HG02970 (cell line): ENCODE data around the gene SLC24A4.

ENCODE experiments used
- ATAC-seq: cut with Tn5 transposase; IDR thresholded peaks from one replicate; pipeline ENCODE4 v1.9.1; 2021; ENCODE audit warnings: mild to moderate bottlenecking, moderate library complexity, moderate number of reproducible peaks; ENCODE audit not compliant: unreplicated experiment, low FRiP score

SLC24A4 gene

DNA sequence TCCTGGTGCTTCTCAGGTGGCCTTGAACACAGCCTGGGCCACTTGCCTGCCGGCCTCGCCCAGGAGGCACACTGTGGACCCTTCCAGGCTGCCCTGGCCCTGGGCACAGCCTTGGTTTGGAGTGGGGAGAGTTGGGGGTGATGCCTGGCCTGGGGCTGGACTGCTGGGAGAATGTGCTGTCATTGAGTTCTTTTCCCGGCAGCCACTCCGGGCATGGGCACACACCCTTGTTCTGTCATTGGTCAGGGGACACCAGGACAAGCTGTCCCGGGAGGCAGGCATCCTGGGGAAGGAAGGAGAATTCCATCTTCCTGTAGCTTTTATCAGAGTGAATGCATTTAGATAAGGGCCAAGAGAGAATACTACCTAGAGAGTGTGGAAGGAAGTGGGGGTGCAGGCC lies 128.8 kb downstream of the SLC24A4 start:
- no peak for ATAC-seq

DNA sequence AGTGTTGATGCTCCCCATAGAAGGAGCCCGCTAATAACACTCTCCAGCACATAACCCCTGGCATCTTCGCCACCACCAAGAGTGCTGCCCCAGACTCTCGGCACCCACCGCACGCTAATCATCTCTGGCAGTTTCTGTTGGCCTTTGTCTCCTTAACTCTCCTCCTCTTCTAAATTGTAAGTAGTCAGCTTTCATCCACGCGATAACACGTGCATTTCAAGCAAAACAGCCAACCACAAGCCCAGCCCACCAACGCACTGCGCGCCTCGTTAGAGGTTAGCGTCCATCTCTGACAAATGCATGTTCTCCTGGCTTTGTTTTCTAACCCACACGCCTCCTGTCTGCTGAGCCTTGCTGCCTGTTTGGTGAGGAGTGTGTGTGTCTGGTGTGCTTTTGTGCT lies 129.5 kb downstream of the SLC24A4 start:
- ATAC-seq, result no peak

DNA sequence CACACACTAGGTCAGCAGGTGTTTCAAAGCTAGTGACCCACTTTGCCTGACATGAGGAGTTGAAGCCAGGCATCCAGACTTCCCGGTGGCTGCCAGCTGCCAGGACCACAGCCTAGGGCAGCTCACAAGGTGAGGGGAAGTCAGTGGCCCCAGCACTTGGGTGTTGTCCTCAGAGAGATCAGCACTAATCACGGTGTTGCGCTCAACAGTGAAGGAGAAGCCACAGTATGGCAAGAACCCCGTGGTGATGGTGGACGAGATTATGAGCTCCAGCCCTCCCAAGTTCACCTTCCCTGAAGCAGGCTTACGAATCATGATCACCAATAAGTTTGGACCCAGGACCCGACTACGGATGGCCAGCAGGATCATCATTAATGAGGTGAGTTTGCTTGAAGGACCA lies 130.7 kb downstream of the SLC24A4 start:
- no peak for ATAC-seq

DNA sequence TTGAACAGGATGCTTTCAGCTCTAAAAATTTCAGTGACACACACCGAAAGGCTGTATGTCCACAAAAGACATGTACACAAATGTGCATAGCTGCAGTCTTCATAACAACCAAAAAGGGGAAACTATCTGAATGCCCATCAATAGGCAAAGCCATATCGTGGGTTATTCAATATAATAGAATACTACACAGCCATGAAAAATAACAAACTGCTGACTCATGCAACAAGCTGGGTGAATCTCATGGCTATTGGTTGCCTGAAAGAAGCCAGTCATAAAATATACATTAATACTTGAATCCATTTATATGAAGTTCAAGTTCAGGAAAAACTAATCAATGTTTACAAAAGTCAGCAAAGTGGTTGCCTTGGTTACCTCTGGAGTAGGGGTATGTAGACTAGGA lies 132.3 kb downstream of the SLC24A4 start:
- ATAC-seq, result no peak

DNA sequence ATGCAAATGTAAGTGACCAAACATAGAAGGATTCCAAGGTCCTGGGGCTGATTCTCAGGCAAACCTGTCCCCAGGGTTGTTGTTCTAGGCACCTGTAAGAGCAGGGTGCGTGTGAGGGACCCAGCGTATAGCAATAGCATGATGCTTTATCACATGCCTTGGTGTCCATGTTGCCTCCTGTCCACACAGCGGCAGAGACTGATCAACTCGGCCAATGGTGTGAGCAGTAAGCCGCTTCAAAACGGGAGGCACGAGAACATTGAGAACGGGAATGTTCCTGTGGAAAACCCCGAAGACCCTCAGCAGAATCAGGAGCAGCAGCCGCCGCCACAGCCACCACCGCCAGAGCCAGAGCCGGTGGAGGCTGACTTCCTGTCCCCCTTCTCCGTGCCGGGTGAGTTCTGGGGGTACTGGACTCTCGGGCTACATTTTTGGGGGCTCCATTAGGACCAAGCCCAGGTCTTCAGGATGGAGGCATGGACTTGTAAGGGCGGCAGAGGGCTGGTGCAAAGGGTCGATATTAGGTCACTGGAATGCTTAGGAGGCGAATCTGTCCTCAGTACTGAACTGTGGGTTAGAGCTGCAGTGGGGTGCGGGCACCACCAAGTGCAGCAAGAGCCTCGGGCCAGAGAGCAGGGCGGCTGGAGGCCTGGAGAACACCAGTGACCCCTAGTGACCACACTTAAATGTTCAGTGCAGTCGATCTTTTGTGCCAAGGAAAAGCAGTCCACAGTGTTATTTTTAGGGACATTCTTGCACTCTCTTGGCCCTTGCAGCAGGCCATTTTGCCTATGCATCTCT lies 133.4 kb downstream of the SLC24A4 start:
- ATAC-seq, result no peak

DNA sequence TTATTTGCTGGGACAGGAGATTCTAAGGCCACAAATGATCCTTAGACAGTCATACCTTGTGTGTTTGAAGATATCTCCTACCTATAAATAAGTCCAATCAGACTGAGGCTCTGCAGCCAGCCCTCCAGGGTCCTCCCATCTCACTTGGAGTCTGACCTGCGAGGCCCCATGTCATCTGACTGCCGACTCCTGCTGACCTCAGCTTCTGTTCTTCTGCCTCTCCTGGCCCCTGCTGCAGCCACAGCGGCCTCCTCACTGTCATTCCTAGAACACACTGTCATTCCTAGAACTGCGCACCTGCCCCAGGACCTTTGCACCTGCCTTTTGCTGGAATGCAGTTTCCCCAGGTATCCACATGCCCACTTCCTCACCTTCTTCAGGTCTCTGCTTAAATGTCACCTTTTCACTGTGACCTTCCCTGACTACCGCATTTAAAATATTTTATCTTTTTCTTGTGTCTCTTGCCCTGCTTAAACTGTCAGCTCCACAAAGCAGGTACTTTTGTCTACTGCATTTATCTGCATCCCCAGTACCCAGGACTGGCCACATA lies 134.1 kb downstream of the SLC24A4 start:
- ATAC-seq, result no peak

DNA sequence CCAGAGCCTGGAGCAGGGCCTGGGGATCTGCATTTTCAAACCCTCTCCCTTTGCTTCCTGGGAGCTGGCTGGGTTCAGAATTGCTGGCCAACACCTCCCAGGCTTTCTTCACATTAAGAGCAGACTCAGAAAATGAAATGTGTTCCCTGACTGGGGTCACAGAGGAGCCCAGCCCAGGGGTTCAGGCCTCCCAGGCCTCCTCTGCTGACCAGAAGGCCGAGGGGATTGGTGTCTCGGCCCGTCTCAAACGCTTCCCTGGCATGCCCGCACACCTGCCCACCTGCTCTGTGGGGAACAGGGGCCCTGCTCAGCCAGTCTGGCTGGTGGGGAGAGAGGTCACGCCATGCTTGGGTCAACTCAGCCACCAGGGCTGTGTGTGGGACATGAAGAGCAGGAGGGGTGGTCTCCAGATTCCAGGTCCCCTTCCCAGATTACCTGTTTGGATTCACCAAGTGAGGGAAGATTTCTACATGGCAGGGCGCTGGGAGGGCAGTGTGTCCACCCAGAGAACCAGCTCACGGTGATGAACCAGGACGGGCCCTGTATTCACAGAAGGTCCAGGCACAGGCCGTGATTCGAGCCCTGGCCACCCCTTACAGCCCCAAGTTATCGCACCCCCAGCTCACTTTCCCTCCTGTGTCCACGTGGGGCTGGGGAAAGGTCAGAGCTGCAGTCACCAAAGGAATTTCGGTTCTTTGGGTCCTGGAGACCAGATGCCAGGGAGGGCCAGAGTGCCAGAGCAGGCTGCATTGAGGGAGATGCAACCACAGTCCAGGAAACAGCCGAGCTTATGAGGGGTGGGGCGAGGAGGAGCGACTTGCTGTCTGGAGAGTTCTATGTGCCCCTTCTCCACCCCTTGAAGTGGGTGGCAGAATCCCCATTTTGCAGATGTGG lies 135.4 kb downstream of the SLC24A4 start:
- ATAC-seq, result no peak

DNA sequence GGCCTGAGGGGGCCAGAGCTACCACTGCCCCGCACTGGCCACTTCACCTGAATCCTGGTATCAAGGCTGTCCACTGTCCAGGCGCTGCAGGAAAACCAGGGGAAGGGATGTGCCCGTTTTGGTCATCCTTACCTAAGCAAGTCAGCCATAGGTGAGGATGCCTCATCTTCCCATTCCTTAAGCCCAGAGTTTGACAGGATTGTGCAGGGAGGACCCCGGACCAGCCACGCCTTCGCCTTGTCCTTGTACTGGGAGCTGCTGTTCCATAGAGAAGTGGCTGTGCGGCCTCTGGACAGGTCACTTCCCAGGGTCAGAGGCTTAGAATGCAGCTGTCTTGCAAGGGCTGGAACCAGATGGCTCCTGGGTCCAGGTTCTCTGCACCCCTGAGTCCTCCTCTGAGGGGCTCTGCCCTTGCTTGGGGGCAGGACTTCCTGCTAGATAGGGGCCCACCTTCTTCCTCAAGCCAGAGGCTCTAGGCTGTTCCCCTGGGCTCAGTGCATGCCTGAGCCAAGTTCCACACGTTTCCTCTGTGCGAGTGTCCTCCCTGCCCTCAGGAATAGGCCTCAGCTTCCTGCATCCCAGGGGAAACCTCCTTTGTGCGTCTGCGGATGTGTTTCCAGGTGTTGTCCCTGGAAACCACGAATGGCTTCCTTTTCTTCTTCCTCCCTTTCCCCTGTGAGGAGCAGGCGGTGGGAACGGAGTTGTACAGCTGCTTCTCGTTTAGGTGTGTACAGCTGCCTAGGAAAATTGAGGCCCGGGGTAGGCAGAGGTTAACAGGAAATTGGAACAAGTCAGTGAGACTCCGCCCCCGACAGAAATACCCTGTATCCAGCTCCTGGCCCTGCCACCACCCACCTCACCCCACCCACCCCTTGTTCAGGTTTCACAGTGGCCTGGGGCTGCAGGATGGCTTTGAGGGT lies 136.3 kb downstream of the SLC24A4 start:
- no peak for ATAC-seq

DNA sequence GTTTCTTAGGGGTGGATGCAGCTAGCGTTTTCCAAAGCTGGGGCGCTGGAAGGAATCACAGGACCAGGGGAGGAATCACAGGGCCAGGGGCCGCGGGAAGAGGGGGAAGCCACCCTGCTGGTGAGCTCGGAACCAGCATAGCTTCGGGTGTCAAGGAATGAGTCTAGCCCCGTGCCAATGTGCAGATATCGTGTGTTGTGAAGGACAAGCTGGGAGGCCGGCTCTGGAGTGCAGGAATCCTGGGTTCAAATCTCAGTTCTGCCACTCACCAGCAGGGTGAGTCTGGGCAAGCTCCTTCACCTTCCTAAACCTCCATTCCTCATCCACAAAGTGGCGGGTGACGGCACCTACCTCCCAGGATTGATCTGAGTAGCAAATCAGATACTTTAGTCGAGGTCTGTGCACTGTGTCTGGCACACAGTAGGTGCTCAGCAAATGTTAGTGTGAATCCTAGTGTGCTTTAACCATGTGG lies 137.0 kb downstream of the SLC24A4 start:
- no peak for ATAC-seq

DNA sequence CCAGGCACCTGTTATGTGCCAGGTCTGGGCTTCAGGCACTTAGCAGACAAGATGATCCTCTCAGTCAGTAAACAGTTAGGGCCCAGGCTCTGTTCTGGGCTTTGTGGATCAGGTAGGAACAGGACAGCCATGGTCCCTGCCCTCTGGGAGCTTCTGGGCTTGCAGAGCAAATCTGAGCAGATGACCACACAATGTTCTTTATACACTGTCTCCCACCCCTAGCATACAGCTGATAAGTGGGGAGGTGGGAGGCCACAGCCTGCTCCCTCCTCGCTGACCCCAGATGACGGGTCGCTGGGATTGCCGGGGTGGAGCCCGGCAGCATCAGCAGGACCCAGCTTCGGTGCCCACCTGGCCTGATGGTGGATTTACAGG lies 137.6 kb downstream of the SLC24A4 start:
- no peak for ATAC-seq

DNA sequence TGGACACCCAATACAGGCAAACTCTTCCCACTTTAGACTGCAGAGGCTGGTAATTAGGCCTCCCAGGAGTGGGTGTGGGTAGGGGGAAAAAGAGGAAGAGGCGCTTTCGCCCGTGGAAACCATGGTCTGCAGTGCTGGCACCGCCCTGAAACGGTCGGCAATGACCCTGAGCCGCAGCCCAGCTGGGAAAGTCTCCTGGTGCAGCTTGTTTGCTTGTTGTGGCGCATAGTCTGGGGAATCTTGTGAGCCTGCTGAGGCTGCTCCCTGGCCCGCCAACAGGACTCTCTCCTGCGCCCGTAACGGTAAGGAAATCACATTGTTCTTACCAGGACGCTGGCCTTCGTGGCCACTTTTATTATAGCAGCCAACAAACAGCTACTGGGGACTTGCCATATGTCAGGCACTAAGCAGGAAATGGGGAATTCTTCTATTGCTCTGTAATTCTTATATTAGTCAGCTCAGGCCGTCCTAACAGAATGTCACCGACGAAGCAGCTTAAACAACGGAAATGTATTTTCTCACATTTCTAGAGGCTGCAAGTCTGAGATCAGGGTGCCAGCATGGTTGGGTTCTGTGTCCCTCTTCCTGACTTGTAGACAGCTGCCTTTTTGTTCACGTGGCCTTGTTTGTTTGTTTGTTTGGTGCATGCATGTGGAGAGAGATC lies 138.1 kb downstream of the SLC24A4 start:
- ATAC-seq, result no peak

DNA sequence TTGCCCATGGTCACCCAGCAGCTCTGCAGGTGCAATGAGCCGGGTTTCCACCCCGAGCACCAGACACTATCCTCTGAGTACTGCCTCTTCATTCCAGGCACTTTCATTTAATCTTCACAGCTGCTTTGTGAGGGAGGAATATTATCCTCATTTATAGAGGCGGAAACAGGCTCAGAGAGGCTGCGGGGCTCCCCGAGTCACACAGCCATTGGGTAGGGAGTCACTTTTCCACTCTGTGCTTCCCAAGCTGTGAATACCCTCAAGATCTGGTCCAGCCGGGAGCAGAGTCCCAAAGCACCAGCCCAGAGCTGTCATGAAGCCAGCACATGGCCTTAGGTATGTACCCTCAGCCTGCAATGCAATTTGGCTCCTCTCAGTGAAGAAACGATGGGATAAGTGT lies 138.9 kb downstream of the SLC24A4 start:
- ATAC-seq, result no peak

DNA sequence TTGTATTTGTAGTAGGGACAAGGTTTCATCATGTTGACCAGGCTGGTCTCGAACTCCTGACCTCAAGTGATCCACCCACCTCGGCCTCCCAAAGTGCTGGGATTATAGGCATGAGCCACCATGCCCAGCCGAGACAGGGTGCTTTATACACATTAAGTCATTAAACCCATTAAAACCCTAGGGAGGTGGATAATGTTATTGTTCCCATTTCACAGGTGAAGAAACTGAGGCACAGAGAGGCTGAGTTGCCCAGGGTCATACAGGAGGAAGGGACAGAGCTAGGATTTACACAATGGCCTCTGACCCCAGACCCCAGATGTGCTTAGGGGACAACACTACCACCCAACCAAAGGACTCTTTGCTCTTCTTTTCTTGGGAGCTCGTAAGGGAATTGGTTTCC lies 139.6 kb downstream of the SLC24A4 start:
- ATAC-seq, result no peak

DNA sequence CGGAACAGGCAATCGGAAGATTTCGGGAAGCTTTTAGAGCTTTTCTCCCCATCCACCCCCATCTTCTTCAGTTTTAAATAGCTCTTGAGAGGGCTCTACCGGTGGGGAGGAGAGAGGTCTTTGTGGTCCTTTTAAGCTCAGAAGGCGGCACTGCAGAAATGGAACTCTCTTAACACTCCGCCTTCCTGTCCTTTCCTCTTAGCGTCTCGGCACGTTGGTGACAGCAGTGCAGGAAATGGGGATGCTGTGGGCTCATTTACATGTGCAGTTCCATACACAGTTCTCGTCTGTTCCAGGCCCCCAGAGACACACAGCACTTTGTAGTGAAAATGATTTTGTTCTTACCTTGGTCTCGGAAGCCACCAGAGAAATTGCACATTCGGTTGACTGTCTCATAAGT lies 140.2 kb downstream of the SLC24A4 start:
- no peak for ATAC-seq

DNA sequence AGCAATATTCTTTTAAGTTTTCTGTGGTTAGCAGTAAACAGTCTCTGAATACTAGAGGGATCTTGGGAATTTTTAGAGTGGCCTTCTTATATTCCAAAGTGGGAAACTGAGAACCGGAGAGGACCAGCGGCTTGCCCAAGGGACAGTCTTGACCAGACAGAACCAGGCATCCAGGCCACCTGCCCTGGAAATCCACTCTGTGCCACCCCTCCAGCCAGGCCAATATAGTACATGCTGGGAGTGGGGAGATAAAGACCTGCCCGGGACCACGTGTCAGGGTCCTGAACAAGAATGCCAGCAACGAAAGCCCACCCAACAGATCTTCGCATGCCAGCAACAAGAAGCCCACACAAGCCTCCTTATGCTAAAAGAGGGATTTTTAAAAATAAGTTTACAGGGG lies 141.2 kb downstream of the SLC24A4 start:
- ATAC-seq, result no peak

DNA sequence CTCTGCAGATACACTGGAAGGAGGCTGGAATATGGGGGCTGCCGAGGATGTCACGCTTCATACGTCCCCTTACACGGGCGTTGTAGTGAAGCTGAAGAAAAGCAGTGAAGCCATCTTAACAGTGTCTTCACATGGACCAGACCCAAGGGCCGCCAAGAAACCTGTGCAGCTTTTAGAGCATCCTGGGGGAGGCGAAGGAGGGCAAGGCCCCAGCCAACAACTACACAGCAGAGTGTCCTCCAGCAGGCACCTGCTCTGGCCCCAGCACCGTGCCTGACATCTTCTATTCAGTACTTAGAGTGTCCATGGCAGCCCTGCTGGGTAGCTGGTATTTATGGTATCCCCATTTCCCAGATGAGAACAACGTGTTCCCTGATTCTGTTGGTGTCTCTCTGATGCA lies 141.8 kb downstream of the SLC24A4 start:
- ATAC-seq, result no peak

DNA sequence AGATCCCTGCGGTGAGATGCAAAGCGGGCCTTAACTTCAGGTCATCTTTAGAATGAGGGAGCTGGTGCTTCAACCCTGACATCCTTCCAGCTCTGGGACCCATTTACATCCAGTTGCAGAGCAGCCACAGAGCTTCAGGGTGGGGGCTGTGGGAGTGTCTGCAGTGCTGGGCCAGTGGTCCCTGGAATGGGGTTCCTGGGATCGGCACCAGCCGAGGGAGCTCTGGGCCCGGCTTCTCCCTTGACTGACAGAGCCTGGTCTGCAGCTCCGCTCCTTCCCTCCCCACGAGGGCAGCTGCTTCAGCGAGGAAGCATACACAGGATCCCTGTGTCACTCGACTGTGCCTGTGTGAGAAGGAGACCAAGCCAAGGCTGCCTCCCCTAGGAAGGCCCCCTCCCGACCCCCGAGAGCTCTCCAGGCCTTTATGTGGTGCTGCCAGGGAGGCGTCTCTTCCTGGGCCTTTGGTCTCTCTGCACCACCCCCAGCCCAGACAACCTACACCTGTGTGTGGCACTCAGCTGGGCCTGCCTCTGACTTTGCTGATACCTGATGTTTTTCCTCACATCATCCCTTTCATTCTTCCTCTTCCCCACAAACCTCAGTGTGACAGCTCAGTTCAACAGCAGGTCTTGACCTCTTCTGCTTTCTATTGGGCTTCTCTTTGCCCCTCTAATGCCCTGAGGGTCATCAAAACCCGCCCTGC lies 142.5 kb downstream of the SLC24A4 start:
- ATAC-seq, result no peak

DNA sequence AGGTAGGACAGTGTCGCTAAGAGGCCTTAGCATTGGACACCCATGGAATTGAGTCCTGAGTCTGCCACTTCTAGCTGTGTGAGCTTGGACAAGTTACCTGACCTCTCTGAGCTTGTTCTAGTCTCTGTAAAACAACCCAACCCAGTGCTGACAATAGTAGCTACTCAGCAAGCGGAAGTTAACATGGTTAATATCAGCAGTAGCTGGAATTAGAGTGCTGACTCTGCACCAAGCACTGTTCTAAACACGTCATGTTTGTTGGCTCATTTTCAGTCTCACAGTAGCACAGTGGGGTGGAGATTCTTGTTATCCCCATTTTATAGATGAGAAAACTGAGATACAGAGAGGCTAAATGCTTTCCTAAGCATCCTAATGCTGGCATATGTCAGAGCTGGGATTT lies 143.1 kb downstream of the SLC24A4 start:
- ATAC-seq, result no peak

DNA sequence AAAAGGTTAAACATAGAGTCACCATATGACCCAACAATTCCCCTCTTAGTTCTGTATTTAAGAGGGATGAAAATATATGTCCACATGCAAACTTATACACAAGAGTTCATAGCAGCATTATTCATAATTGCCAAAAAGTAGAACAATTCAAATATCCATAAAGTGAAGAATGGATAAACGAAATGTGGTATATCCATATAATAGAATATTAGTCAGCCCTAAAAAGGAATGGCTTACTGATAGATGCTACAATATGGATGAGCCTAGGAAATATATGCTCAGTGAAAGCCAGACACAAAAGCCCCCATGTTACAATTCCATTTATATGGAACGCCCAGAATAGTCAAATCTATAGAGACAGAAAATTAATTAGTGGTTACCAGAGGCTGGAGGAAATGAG lies 146.6 kb downstream of the SLC24A4 start:
- no peak for ATAC-seq
